Activated CD4-positive, alpha-beta T cell treated with anti-CD3 and anti-CD28 coated beads, Interleukin-10, Interleukin-2, amounts not matched to agents 100 ng/mL and 50 ng/mL, durations not matched to agents 16 hours and 8 hours (primary cell): ENCODE measurements around the gene ST8SIA2.

ENCODE experiments used
- DNase-seq: peaks from one replicate; pipeline ENCODE4 v3.0.0-alpha.2; 2020

ST8SIA2 gene

GRCh38 chr15:92393071-92393979, at the start of gene ST8SIA2:
ST8SIA2 (plus strand) TSS chr15:92393881; CDS start chr15:92394065, 184 bp downstream.
- no peak for DNase-seq

GRCh38 chr15:92343924-92344643, 49.6 kb upstream of the ST8SIA2 start:
- no peak for DNase-seq

GRCh38 chr15:92346063-92346462, 47.6 kb upstream of the ST8SIA2 start:
- no peak for DNase-seq

- no peak for DNase-seq
Measured at GRCh38 chr15:92355307-92355706, 38.4 kb upstream of the ST8SIA2 start.

GRCh38 chr15:92361321-92362000, 32.2 kb upstream of the ST8SIA2 start:
- no peak for DNase-seq

GRCh38 chr15:92362001-92362350, 31.7 kb upstream of the ST8SIA2 start:
- DNase-seq: no peak

- DNase-seq: no peak
Measured at GRCh38 chr15:92365084-92365483, 28.6 kb upstream of the ST8SIA2 start.

GRCh38 chr15:92365906-92366305, 27.8 kb upstream of the ST8SIA2 start:
- no peak for DNase-seq

- no peak for DNase-seq
Measured at GRCh38 chr15:92366381-92366780, 27.3 kb upstream of the ST8SIA2 start.

- no peak for DNase-seq
Measured at GRCh38 chr15:92375057-92375456, 18.6 kb upstream of the ST8SIA2 start.

- DNase-seq: no peak
Measured at GRCh38 chr15:92376109-92376508, 17.6 kb upstream of the ST8SIA2 start.

GRCh38 chr15:92377083-92377789, 16.4 kb upstream of the ST8SIA2 start:
- DNase-seq: no peak

- DNase-seq: peak; percentile 29
Measured at GRCh38 chr15:92383519-92384324, 10.0 kb upstream of the ST8SIA2 start.

- no peak for DNase-seq
Measured at GRCh38 chr15:92384381-92384780, 9.3 kb upstream of the ST8SIA2 start.

GRCh38 chr15:92385096-92385495, 8.6 kb upstream of the ST8SIA2 start:
- DNase-seq: no peak

- DNase-seq: peak; percentile 63
Measured at GRCh38 chr15:92391640-92392039, 2.0 kb upstream of the ST8SIA2 start.

GRCh38 chr15:92392462-92392861, 1.2 kb upstream of the ST8SIA2 start:
- no peak for DNase-seq

- DNase-seq: no peak
Measured at GRCh38 chr15:92393980-92394308, 263 bp downstream of the ST8SIA2 start.

GRCh38 chr15:92394309-92395097, 822 bp downstream of the ST8SIA2 start:
- no peak for DNase-seq

GRCh38 chr15:92395098-92395635, 1.5 kb downstream of the ST8SIA2 start:
- DNase-seq: no peak
